ENCODE measurements around the gene ASMTL.

DNA sequence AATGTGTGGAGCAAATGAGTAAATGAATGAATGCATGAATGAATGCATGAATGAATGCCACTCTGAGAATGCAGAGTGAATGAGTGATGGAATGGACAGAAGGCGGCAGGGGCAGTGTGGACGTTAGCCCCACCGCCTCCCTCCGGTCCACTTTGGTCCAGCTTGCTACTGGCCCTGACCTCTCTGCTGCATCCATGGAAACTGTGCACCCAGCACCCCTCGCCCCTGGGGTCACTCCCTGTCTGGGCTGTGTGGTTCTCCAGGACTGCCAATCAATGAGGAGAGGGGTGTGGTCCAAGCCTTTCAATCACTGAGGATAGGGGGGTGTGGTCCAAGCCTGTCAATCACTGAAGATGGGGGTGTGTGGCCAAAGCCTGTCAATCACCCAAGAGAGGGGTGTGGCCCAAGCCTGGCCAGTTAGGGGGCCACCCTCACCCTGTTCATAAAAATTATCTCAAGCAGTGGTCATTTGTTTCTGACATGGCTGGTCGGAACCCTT, 39.2 kb upstream of the ASMTL start:
- TF ChIP-seq, protein P1, sequence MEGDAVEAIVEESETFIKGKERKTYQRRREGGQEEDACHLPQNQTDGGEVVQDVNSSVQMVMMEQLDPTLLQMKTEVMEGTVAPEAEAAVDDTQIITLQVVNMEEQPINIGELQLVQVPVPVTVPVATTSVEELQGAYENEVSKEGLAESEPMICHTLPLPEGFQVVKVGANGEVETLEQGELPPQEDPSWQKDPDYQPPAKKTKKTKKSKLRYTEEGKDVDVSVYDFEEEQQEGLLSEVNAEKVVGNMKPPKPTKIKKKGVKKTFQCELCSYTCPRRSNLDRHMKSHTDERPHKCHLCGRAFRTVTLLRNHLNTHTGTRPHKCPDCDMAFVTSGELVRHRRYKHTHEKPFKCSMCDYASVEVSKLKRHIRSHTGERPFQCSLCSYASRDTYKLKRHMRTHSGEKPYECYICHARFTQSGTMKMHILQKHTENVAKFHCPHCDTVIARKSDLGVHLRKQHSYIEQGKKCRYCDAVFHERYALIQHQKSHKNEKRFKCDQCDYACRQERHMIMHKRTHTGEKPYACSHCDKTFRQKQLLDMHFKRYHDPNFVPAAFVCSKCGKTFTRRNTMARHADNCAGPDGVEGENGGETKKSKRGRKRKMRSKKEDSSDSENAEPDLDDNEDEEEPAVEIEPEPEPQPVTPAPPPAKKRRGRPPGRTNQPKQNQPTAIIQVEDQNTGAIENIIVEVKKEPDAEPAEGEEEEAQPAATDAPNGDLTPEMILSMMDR (IDR thresholded peaks at IDR 0.05; ENCODE audit: poor library complexity), result no peak
- no peak for TF ChIP-seq EZH2 (IDR thresholded peaks at IDR 0.05; ENCODE audit: borderline replicate concordance)

Data from hepatocyte (in vitro differentiated cells).